ENCODE measurements around the gene IFNL3. TPM values are rescaled to one million over a fixed set of nuclear protein-coding genes. Genes with fewer than 3 reads are reported as not detected.

Gene IFNL3
- total and polyA plus RNA-seq, 4 donors: not detected

- Histone ChIP-seq H3K9me3 (ENCODE audit: control insufficient read depth in 4 of 4, low read length in 3 of 4) (no peaks in the 10 kb centered on the region), H3K9ac (ENCODE audit: low read depth in 1 of 2, low read length in 2 of 2) (no peak overlapping the region), H3K27me3 (ENCODE audit: control insufficient read depth in 4 of 4, insufficient read depth in 4 of 4, low read length in 3 of 4) (no peaks in the 10 kb centered on the region), H3K27ac (ENCODE audit: low read depth in 1 of 2, low read length in 2 of 2) (no peak overlapping the region), H3K4me1 (ENCODE audit: control insufficient read depth in 4 of 4, insufficient read depth in 4 of 4, low read length in 3 of 4) (peaks cover 5 to 19% (median 15%) of the 10 kb centered on the region in 4 donors), H3K36me3 (ENCODE audit: control insufficient read depth in 4 of 4, insufficient read depth in 3 of 4, low read depth in 1 of 4, low read length in 3 of 4) (no peaks in the 10 kb centered on the region), H3K4me3 (ENCODE audit: low read depth in 1 of 3, low read length in 3 of 3) (no peak overlapping the region)
- TF ChIP-seq FOXA1 (IDR thresholded peaks at IDR 0.05) (no peak), RXRA (IDR thresholded peaks at IDR 0.05) (peak in 1 of 2 donors; percentile 41), MAX (IDR thresholded peaks at IDR 0.05) (no peak), YY1 (IDR thresholded peaks at IDR 0.05) (peak; percentile 14), ZBTB33 (IDR thresholded peaks at IDR 0.05) (no peak), EGR1 (IDR thresholded peaks at IDR 0.05; ENCODE audit: low read depth in 2 of 2) (no peak), SP1 (IDR thresholded peaks at IDR 0.05) (peak; percentile 54), JUND (IDR thresholded peaks at IDR 0.05) (no peak), TAF1 (conservative IDR thresholded peaks at IDR 0.05) (no peak), FOXA2 (IDR thresholded peaks at IDR 0.05) (no peak), NR2F2 (IDR thresholded peaks at IDR 0.05) (no peak), ATF3 (IDR thresholded peaks at IDR 0.05) (no peak), RAD21 (IDR thresholded peaks at IDR 0.05) (peak; percentile 20 to 28), GABPA (IDR thresholded peaks at IDR 0.05 in 1 of 2, conservative IDR thresholded peaks at IDR 0.05 in 1 of 2) (no peak), REST (IDR thresholded peaks at IDR 0.05) (no peak), HNF4G (IDR thresholded peaks at IDR 0.05) (peak; percentile 71), HNF4A (conservative IDR thresholded peaks at IDR 0.05) (peak; percentile 83 to 86)
- TF ChIP-seq, protein P1, sequence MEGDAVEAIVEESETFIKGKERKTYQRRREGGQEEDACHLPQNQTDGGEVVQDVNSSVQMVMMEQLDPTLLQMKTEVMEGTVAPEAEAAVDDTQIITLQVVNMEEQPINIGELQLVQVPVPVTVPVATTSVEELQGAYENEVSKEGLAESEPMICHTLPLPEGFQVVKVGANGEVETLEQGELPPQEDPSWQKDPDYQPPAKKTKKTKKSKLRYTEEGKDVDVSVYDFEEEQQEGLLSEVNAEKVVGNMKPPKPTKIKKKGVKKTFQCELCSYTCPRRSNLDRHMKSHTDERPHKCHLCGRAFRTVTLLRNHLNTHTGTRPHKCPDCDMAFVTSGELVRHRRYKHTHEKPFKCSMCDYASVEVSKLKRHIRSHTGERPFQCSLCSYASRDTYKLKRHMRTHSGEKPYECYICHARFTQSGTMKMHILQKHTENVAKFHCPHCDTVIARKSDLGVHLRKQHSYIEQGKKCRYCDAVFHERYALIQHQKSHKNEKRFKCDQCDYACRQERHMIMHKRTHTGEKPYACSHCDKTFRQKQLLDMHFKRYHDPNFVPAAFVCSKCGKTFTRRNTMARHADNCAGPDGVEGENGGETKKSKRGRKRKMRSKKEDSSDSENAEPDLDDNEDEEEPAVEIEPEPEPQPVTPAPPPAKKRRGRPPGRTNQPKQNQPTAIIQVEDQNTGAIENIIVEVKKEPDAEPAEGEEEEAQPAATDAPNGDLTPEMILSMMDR (IDR thresholded peaks at IDR 0.05; ENCODE audit: low read depth, low read length, missing input control): no peak
- WGBS: 9% methylated on average over 17 of the region's 17 CpGs
- DNase-seq (ENCODE audit: low spot score): no peak
Measured at GRCh38 chr19:39263912-39264305, 19.1 kb upstream of the IFNL3 start.
